ENCODE measurements around the gene CCDC51. TPM values are rescaled to one million over a fixed set of nuclear protein-coding genes. Genes with fewer than 3 reads are reported as not detected.

Gene CCDC51
- total RNA-seq, 1 donor = 17.4 TPM

DNA sequence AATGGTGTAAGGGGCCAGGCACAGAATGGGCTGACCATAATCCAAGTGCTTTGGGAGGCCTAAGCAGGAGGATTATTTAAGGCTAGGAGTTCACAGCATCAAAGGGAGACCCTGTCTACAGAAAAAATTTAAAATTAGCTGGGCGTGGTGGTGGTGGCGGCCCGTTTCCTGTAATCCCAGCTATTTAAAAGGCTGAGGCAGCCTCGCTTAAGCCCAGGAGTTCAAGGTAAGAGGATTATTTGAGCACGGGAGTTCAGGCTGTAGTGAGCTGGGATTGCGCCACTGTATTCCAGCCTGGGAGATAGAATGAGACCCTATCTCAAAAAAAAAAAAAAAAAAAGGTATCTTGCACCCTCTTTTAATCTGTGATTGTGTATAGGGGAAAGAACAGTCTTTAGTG, 2.0 kb upstream of the CCDC51 start:
- no peak for DNase-seq (ENCODE audit: insufficient read length, low spot score, missing footprints)
- Histone ChIP-seq H3K9me3 (ENCODE audit: low read depth, low read length) (no peaks in the 10 kb centered on the region), H3K79me2 (ENCODE audit: insufficient read depth, low read length) (peaks cover 53% of the 10 kb centered on the region), H2AFZ (ENCODE audit: low read length) (no peak overlapping the region), H3K4me1 (ENCODE audit: insufficient read depth, low read length) (peaks cover 19% of the 10 kb centered on the region), H4K20me1 (ENCODE audit: insufficient read depth, low read length) (peaks cover 9% of the 10 kb centered on the region), H3K27ac (ENCODE audit: low read depth, low read length) (no peak overlapping the region), H3K4me3 (ENCODE audit: insufficient read depth, low read length) (no peak overlapping the region), H3K36me3 (ENCODE audit: insufficient read depth, low read length) (peaks cover 26% of the 10 kb centered on the region), H3K4me2 (ENCODE audit: insufficient read depth, low read length) (peak overlapping the region; percentile 86), H3K27me3 (ENCODE audit: insufficient read depth, low read length) (no peaks in the 10 kb centered on the region)
- TF ChIP-seq, protein P1, sequence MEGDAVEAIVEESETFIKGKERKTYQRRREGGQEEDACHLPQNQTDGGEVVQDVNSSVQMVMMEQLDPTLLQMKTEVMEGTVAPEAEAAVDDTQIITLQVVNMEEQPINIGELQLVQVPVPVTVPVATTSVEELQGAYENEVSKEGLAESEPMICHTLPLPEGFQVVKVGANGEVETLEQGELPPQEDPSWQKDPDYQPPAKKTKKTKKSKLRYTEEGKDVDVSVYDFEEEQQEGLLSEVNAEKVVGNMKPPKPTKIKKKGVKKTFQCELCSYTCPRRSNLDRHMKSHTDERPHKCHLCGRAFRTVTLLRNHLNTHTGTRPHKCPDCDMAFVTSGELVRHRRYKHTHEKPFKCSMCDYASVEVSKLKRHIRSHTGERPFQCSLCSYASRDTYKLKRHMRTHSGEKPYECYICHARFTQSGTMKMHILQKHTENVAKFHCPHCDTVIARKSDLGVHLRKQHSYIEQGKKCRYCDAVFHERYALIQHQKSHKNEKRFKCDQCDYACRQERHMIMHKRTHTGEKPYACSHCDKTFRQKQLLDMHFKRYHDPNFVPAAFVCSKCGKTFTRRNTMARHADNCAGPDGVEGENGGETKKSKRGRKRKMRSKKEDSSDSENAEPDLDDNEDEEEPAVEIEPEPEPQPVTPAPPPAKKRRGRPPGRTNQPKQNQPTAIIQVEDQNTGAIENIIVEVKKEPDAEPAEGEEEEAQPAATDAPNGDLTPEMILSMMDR (IDR thresholded peaks at IDR 0.05; ENCODE audit: extremely low read depth, low read depth, low read length) = no peak

DNA sequence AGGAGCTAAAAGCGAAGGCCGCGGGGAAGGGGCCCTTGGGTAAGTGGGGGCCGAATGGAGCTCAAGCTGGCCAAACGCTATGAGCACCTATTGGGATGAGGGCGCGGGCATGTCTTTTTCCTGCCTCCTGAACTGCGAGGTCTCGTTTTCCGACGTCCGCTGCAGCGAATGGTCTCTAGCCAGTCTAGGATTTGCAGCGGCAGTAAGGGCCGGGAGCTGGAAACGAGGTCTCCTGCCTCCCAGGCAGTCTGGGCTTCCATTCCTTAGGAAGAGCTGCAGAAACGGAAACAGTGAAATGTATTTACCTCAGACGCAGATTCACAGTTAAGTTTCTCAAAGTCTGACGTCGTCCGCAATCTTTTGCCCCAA, 655 bp upstream of the CCDC51 start:
- TF ChIP-seq, protein P1 (IDR thresholded peaks at IDR 0.05; ENCODE audit: extremely low read depth, low read depth, low read length) = no peak
- H3K79me2 ChIP-seq (ENCODE audit: insufficient read depth, low read length) = peaks cover 45% of the 10 kb centered on the region

GRCh38 chr3:48437812-48438211, 2.1 kb downstream of the CCDC51 start:
- Histone ChIP-seq H3K36me3 (ENCODE audit: insufficient read depth, low read length) (peaks cover 24% of the 10 kb centered on the region), H4K20me1 (ENCODE audit: insufficient read depth, low read length) (peaks cover 9% of the 10 kb centered on the region), H3K4me1 (ENCODE audit: insufficient read depth, low read length) (peaks cover 23% of the 10 kb centered on the region), H3K79me2 (ENCODE audit: insufficient read depth, low read length) (peaks cover 42% of the 10 kb centered on the region), H3K27ac (ENCODE audit: low read depth, low read length) (no peak overlapping the region), H2AFZ (ENCODE audit: low read length) (no peak overlapping the region), H3K4me3 (ENCODE audit: insufficient read depth, low read length) (no peak overlapping the region), H3K27me3 (ENCODE audit: insufficient read depth, low read length) (no peaks in the 10 kb centered on the region), H3K9me3 (ENCODE audit: low read depth, low read length) (no peaks in the 10 kb centered on the region), H3K4me2 (ENCODE audit: insufficient read depth, low read length) (no peak overlapping the region)
- no peak for DNase-seq (ENCODE audit: insufficient read length, low spot score, missing footprints)
- TF ChIP-seq, protein P1 (IDR thresholded peaks at IDR 0.05; ENCODE audit: extremely low read depth, low read depth, low read length) = no peak

More for the DNA sequence above, 655 bp upstream of the CCDC51 start:
- peak overlapping the region; percentile 91 for H2AFZ ChIP-seq (ENCODE audit: low read length)
- H3K36me3 ChIP-seq (ENCODE audit: insufficient read depth, low read length) = peaks cover 26% of the 10 kb centered on the region
- H3K27ac ChIP-seq (ENCODE audit: low read depth, low read length) = peak overlapping the region; percentile 64
- H4K20me1 ChIP-seq (ENCODE audit: insufficient read depth, low read length) = peaks cover 9% of the 10 kb centered on the region
- H3K27me3 ChIP-seq (ENCODE audit: insufficient read depth, low read length) = no peaks in the 10 kb centered on the region
- peak overlapping the region; percentile 85 for H3K4me3 ChIP-seq (ENCODE audit: insufficient read depth, low read length)
- peak; percentile 87 for DNase-seq (ENCODE audit: insufficient read length, low spot score, missing footprints)
- peak overlapping the region; percentile 86 for H3K4me2 ChIP-seq (ENCODE audit: insufficient read depth, low read length)
- no peaks in the 10 kb centered on the region for H3K9me3 ChIP-seq (ENCODE audit: low read depth, low read length)
- H3K4me1 ChIP-seq (ENCODE audit: insufficient read depth, low read length) = peaks cover 13% of the 10 kb centered on the region

- Histone ChIP-seq H3K36me3 (ENCODE audit: insufficient read depth, low read length) (peaks cover 27% of the 10 kb centered on the region), H3K4me2 (ENCODE audit: insufficient read depth, low read length) (no peak overlapping the region), H4K20me1 (ENCODE audit: insufficient read depth, low read length) (peaks cover 9% of the 10 kb centered on the region), H3K4me3 (ENCODE audit: insufficient read depth, low read length) (no peak overlapping the region), H2AFZ (ENCODE audit: low read length) (no peak overlapping the region), H3K4me1 (ENCODE audit: insufficient read depth, low read length) (peaks cover 23% of the 10 kb centered on the region), H3K27me3 (ENCODE audit: insufficient read depth, low read length) (no peaks in the 10 kb centered on the region), H3K79me2 (ENCODE audit: insufficient read depth, low read length) (peaks cover 35% of the 10 kb centered on the region), H3K9me3 (ENCODE audit: low read depth, low read length) (no peaks in the 10 kb centered on the region), H3K27ac (ENCODE audit: low read depth, low read length) (no peak overlapping the region)
- TF ChIP-seq, protein P1 (IDR thresholded peaks at IDR 0.05; ENCODE audit: extremely low read depth, low read depth, low read length) = no peak
- DNase-seq (ENCODE audit: insufficient read length, low spot score, missing footprints) = peak; percentile 38
Observed at GRCh38 chr3:48436855-48437254, 3.1 kb downstream of the CCDC51 start.
